Mucosa of gallbladder (tissue), 1 donor: ENCODE data around the gene NDUFA8. TPM values are rescaled to one million over a fixed set of nuclear protein-coding genes. Genes with fewer than 3 reads are reported as not detected.
A peak's percentile ranks its signal among the peaks of the same experiment; 100 is the strongest.

Source experiments
- DNase-seq: peaks from one replicate; pipeline ENCODE4 v3.0.0-alpha.2; 2020; ENCODE audit warnings: low spot score
- total RNA-seq: library from RNA; stranded (reverse); gene quantifications from one replicate; pipeline ENCODE4 v1.2.1, GENCODE V29; 2021
- donor health status: DM: no; HTN: no; CAD: no.

Gene NDUFA8
- total RNA-seq, 1 donor from 2014 or later, result 68.0 TPM

DNA sequence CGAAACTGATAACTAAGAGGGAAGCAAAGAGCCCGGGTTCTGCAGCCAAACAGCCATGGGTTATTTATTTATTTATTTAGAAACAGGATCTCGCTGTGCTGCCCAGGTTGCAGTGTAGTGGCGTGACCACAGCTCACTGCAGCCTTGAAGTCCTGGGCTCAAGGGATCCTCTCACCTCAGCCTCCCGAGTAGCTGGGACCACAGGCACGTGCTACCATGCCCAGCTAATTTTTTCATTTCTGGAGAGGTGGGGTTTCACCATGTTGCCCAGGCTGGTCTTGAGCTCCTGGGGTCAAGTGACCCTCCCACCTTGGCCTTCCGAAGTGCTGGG is 24.1 kb downstream of the NDUFA8 start:
- DNase-seq, result no peak

DNA sequence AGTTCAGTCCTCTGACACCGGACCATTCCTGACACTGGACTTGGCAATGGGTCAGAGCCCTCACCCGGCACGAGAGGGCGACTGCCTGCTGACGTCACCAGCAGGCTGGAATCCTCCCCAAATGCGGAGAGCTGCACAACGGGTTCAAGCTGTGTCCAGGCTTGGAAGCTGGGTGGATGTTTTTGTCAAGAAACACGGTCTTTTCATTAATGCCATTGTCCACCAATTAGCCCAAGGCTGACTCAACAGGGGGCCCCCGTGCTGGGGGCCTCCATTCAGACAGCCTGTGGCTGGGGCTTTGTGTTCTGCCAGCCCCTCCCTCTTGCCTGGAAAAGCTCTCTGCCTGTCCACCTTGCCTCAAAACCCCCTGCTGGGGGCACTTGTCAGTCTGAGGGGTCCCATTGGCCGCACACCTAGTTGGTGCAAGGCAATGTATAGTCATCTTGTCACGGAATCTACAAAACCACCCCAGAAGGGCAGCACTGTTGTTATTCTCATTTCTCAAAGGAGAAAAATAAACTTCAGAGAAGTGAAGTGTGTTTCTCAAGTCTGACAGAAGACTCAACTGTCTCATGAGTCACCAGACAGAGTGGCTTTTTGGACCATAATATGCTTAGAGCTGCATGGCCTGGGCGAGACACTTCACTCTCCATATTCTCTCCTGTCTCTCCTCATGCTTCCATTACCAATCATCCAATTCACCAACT is 24.6 kb downstream of the NDUFA8 start:
- DNase-seq, result no peak

DNA sequence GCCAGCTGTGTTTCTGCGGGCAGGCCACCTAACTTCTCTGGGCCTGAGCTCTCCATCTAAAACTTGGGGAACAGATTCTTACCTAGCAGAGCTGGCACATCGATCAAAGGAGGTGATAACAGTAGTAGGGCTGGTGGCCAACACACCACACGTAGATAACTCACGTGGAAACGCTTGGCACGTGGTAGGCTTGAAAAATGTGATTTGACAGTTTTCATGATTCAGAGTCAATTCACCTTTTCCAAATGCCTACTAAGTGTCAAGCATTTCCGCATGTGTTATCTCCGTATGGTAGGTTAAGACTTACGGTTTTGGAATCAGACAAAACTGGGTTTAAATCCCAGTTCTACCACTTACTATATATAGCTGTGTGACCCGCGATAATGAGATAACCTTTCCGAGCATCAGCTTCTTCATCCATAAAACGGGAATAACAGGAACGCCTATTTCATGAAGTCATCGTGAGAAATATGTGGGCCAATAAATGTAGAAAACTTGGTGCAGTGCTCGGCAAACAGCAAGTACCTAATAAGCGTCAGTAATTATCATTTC is 25.5 kb downstream of the NDUFA8 start:
- DNase-seq, result no peak

DNA sequence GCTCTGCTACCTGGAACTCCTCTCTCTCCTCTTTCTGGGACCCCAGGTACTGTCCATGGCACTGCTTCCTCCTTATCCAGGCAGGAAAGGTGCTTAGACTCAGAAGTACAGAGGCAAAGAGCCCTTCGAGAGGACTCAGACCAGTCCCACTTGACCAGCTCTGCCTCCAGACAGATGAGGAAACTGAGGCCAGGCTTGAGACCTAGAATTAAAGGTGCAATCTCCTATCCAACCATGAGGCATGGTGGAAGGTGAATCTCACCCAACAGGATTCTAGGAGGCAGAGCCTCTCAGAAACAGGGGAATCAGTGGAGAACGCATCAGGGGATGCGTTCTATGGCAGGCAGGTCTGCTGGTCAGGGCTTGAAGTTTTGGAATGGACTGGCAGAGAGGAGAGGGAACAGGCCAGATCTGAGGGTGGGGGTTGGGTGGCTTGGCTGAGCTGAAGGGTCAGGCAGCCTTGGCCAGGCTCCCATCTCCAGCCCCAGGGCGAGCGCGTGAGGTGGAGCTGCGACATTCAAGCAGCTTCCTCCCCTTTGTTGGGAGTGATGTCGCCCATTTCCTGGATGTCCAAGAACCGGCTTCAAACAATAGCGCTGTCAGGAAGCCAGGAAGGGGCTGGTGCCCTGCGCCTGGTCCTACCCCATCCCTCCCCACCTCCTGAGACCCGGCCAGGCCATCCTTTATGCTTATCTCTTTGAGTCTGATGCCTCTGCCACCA is 26.2 kb downstream of the NDUFA8 start:
- DNase-seq, result no peak

DNA sequence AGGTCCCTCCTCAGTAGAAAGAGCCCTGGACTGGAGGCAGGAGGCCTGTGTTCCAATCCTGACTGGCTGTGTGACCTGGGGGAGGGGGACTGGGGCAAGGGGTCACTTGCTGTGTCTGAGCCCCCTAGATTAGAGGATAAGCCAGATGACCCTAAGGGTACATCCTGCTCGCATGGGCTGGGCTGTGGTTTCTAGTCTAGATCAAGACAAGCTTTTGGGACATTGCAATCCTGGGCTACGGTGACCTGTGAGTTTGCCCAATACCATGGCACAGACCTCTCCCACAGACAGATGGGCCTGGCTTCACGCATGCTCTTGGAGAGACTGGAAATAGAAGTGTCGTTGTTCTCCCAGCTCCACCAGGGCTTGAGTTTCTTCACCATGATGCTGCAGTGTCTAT is 27.0 kb downstream of the NDUFA8 start:
- DNase-seq, result no peak

DNA sequence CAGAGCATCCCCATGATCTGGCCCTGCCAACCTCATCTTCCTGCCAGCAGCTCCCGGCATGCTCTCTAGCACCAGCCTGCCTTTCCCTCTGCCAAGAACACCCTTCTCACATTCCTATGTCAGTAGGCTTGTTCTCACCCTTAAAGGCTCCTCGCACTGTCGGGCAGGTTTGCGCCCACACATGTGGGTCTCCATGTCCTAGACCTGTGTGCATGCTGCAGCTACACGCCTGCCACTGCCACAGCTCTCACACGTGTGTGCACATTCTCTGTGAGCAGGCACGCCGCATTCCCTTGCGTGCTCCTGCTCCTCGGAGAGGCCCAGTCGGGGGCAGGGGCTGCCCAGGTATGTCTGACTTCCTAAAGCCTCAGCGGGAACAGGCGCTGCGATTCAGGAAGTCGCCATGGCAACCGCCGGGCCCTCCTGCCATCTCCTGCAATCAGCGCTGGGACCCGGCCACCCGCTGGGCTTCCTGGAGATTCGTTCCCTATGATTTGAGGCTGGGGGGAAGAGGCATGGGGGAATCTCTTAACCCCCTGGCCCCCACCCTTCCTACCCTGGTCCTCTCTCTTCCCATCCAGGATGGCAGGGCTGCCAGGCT is 28.1 kb downstream of the NDUFA8 start:
- DNase-seq, result no peak

DNA sequence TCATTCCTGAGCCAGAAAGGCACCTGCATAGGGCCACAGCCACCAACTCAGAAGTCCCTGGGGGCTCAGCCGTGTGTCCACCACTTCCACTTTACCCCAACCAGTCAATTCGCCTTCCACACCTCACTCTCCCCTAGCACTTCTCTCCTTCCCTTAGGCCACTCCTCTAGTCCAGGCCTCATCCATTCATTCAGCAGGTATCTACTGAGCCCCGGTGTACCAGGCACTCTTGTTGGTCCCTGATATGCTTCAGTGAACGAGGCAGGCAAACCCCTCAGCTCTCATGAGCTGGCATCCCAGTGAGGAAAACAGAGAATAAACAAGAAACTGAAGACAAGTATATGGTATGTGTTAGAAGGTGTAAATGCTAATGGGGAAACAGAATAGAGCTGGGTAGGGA is 28.7 kb downstream of the NDUFA8 start:
- no peak for DNase-seq

DNA sequence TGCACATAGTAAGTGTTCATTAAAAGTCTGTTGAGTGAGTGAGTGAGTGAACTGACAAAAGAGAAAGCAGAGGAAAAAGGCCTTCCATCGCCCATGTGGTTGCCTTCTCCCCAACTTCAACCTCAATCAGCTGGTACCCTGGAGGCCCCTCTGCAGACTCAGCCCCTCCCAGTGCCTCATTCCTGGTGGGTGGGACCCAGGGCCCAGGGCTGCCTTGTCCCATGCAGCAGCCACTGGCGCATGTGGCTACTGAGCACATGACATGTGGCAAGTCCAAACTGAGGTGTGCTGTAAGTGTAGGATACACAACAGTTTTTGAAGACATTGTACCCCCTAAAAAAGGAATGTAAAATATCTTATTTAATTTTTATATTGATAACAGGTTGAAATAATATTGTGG is 29.6 kb downstream of the NDUFA8 start:
- DNase-seq, result no peak

DNA sequence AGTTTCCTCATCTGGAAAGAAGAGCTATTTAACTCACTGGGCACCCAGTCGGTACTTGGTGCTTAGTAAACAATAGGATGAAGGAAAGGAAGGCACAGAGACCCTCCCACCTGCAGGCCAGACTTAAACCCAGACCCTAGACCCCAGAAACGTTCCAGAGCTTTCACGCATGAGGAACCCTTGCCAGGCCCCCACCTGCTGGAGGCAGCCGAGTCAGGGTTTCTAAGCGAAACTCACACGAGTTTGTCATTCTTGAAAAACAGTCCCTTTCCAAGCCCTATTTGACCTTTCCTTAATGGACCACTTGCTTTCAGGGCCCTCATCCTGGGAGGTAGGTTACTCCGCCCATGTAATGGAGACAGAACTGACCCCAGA is 30.6 kb downstream of the NDUFA8 start:
- DNase-seq, result no peak

DNA sequence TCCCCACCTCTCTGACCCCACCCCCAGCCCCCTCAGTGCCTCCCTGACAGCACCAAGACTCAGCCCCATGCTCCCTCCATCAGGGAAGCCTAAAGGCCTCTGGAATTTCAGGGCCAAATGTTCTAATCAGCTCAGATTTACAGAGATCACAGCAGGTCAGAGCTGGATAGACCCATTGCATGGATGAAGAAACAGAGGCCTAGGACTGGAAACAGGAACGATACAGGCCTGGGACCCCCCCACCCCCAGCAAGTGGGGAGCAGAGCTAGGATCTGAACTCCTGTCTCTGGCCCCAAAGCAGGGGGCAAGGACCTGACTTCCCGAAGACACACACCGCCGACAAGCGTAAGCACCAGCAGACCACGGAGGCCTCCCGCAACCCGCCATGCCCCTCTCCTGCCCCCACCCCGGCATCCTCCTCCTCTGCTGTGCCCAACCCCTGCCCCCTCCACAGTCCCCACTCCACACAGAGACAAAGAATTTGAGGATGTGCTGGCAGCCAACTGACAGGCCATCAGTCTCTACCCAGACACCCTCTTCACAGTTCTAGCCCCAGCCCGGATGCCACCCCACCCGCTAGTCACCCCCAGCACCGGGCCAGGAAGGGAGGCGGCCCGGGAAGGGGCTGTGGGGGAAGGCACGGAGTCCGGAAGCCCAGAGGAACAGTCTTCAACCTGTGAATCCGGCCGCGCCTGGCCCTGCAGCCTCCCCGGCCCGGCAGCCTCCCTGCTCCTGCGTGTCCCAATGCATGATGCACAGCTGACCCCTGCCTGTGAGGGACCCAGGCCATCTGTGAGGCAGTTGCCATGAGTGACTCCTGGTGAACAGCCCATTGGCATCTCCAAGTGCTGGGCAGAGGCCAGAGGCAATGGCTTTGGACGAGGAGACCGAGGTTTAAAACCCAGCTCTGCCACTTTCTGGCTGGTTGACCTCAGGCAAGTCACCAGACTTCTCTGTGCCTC is 31.3 kb downstream of the NDUFA8 start:
- DNase-seq, result no peak

DNA sequence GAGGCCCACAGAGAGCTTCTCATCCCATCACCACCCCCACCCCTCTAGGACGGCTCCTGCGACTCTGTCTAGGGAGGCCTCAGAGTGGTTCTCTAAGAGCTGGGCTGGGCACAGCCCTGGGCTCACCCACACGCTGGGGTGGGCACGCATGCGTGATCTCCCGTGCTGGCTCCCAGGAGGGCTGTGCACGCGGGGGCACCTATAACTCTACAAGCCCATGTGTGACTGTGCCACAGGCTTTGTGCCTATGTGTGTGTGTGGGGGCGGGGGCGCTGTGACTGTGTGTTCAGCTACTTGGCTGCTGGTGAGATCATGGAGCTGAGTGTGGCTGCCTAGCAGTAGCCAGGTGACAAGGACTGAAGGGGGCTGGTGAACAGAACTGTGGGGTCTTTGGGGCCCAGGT is 32.2 kb downstream of the NDUFA8 start:
- no peak for DNase-seq

DNA sequence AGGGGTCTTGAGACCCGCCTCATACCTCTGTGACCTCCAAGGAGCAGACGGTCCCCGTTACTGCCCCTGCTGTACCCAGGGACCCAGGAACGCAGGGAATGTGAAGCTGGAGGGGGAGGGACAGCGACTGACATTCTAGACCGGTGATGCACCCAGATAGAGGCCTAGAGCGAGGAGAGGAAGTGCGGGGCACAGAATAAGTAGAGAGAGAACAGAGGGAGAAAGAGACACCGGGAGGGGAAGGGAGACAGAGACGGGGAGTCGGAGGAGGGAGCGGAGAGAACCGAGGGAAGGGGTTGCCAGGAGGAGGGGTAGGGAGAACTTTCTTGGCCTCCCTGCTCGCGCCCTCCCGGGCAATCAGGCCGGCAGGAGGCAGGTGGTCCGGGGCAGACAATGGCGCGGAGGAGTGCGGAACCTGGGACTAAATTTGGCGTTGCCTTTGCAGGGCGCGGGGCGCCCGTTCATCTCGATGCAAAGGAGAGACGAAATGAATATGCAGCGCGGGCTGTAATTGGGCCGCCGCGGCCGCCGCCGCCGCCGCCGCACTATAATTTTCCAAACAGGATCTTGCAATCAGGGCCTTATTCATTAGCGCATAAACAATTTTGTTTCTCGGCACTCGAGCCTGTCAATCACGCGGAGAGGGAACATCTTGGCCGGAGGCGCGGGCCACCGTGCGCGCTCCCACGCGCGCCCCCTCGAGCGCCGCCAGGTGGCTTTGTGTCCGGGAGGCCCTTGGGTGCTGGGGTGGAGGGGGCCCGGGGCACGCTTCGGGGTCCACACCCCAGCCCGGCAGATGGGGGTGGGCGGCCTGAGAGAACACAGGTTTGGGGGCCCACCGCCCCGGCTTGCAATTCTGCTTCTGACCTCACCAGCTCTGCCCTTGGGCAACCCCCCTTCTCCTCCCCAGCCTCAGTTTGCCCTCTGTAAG is 33.0 kb downstream of the NDUFA8 start:
- no peak for DNase-seq

DNA sequence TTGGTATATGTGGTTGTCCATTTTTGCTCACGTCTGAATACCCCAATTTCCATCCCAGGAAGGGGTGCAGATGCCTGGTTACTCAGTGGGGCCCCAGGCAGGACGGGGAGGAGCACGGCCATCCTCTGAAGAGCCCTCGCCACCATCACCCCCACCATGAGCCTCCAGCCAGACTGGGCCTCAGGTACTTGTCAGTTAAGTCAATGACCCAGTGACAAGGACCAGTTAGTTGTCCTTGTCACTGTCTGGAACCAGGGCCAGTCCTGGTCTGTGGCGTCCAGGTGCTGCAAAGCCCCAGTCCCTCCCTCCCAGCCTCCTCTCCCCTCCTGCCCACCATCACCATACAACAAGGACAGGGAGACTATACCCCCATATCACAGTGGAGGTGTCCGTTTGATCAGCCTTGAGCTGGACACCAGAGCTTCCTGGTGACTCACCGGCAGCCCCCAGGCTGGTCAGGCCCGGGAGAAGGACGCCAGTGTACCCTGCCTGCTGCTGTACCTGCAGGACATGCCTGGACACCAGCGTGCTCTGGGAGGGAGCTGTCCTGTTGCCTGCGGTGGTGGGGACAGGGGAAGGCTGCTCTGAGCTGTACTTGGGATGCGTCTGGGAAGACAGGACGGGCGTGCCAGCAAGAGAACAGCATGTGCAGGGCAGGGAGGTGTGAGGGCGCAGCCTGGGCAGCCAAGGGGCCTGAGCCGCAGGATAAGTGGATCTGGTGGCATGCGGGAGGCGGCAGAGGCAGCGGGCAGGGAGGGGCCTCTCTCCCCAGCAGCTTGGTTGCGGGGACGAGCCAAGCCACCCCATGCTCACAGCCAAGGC is 33.9 kb downstream of the NDUFA8 start:
- DNase-seq, result no peak

DNA sequence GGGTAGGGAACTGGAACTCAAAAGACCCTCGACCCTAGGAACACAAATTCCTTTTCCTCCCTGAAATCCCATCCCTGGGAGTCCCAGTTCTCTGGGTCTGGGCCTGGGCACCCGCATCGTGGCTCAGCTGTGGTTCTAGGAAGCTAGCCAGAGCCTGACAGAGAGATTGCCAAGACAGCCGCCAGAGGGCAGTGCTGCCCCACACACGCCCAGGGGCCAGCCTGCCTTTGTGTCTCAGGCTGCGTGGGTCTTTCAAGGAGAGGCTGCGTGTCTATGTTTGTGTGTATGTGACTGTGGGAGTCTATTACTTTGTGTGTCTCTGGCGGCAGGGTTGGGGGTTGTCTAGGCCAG is 34.4 kb downstream of the NDUFA8 start:
- peak; percentile 79 for DNase-seq

DNA sequence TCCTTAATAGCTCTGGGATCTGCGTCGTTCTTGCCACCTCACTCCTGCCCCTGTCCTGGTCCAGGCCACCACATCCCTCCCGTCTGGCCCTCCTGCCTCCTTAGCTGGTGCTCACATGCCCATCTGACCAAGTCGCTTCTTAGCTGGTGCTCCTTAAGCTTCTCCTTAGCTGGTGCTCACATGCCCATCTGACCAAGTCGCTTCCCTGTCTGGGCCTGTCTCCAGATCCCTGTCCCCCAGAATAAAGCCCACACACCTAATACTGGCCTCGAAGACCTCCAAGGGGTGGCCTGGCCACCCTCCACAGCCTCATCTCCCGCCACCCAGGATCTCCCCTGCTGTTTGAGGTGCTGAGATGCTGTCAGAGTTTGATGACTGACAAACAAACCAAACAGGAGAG is 35.1 kb downstream of the NDUFA8 start:
- DNase-seq, result no peak

DNA sequence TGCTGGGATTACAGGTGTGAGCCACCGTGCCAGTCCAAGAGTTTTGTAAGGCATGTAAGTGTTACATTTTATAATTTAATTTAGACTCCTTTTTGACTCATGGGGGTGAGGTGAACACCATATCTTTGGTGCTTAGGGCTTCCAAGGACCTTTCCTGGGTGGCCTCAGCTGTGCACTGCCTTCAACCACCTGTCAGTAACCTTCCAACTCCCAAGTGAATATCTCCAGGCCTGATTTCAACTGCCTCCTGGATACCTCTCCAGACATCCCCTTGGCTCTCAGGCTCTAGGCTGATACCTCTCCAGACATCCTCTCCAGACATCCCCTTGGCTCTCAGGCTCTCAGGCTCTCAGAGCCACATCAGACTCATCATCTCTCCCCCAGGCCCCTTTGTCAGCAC is 35.5 kb downstream of the NDUFA8 start:
- DNase-seq, result no peak

DNA sequence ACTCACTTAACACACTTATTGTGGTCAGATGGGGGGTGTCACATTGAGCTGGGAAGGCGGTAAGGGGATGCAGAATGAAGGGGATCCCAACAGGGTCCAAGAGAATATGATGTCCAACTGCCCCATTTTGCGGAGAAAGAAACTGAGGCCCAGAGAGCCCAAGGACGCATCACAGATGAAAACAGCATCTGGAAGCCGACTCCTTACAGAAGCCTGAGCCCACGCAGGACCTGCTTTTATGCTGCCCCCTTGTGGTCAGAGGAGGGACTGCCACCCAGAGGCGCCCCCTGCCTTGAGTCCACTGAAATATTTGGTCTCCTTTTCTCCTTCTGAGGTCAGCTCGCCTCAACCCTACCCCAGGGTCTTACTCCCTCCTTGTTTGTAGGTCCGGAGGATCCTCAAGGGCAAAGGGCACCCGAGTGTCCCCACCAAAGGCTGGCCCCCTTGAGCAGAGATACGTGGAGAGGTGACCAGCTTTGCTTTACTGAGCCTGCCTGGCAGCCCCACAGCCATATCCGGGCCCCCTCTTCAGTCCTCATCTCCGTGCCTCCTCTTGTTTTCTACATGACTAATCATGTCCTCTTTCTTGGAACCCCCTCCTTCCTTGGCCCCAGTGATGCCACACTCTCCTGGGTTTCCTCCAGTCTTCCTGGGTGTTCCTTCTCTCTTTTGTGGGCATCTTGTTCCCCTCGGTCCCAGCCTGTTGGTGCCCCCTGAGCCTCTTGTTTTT is 36.5 kb downstream of the NDUFA8 start:
- peak; percentile 64 for DNase-seq

DNA sequence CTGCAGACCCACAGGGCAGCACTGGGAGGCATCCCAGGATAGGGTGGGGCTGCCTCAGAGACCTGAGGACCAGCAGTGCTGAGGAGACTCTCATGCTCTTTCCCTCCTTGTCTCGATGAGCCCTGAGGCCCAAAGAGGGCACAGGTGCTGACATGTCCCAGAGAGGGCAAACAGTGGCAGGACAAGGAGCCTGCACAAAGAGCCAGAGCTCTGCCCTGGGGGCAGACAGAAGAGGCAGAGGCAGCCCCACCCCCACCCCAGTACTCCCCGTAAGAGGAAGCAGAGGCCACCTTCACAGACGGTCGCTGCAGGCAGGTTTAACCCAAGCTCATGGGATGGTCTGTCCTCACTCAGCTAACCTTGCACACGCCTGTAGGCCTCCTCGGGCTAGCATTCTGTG is 37.1 kb downstream of the NDUFA8 start:
- DNase-seq, result no peak

DNA sequence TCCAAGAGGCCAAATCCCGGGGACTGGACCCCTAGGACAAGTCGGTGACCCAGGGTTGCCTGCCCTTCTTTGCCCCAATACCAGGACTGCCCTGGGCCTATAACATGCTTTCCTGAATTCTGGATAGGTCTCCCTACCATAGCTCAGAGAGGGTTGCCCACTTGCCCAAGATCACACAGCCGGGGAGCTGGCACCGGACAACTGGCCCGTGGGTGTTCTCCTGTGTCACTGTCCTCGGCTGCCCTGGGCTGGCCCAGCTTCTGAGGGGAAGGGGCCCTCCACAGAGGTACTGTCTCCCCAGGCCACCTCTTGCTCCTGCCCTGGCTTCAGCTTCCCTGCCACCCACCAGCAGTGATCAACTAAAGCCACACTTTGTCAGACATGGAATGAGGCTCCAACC is 37.6 kb downstream of the NDUFA8 start:
- DNase-seq, result no peak
